Transverse colon (tissue), 4 donors: ENCODE measurements around the gene NR1H2. TPM values are rescaled to one million over a fixed set of nuclear protein-coding genes. Genes with fewer than 3 reads are reported as not detected.

Experiments
- DNase-seq: peaks from one replicate; pipeline ENCODE4 v3.0.0-alpha.2; 2019
- H3K27ac ChIP-seq, 4 donors: fragments of 200-600 bp; sonication (generic); 2 replicates each; pipeline ENCODE4 v1.5.1; 2016 to 2018; ENCODE audit warnings: inconsistent platforms in 4 of 4
- H3K27me3 ChIP-seq: fragments of 200-600 bp; sonication (generic); 2 replicates; pipeline ENCODE4 v1.5.1; 2017; ENCODE audit warnings: inconsistent platforms
- H3K36me3 ChIP-seq, 4 donors: fragments of 200-600 bp; sonication (generic); 2 replicates each; pipeline ENCODE4 v1.5.1; 2017 to 2019; ENCODE audit warnings: inconsistent platforms in 4 of 4
- H3K4me1 ChIP-seq, 4 donors: fragments of 200-600 bp; sonication (generic); 2 replicates each; pipeline ENCODE4 v1.5.1; 2017 to 2020; ENCODE audit warnings: inconsistent platforms in 4 of 4
- H3K4me3 ChIP-seq, 4 donors: fragments of 200-600 bp; sonication (generic); 1 replicate in 1 of 4; 2 replicates in 3 of 4; pipeline versions ENCODE4 v1.5.1 to v1.6.1; 2017 to 2019; ENCODE audit warnings: inconsistent platforms in 4 of 4
- H3K9me3 ChIP-seq, 2 donors: fragments of 200-600 bp; sonication (generic); 2 replicates each; pipeline ENCODE4 v1.5.1; 2017 to 2019; ENCODE audit warnings: inconsistent platforms in 2 of 2
- EP300 ChIP-seq: sonication (generic); formaldehyde crosslinking; IDR thresholded peaks from one replicate; pipeline ENCODE4 v1.6.1; 2017; ENCODE audit warnings: antibody characterized with exemption, low read depth
- POLR2A ChIP-seq: fragments of 450-650 bp; IDR thresholded peaks from one replicate; pipeline ENCODE4 v1.6.1; 2016; ENCODE audit warnings: antibody characterized with exemption, mild to moderate bottlenecking, moderate library complexity
- POLR2AphosphoS5 ChIP-seq, 3 donors: sonication (generic); formaldehyde crosslinking; IDR thresholded peaks; one replicate each; pipeline ENCODE4 v1.6.1; 2016; ENCODE audit warnings: antibody characterized with exemption in 3 of 3
- WGBS, 2 donors: methylation state at CpG; one replicate each; pipeline ENCODE4 v1.1.5; 2018; ENCODE audit warnings: low coverage in 1 of 2; 5-methylcytosine and 5-hydroxymethylcytosine counted together
- in situ Hi-C, 4 donors: fragments of 200-750 bp; cut with MboI; loops; one replicate each; pipeline versions ENCODE4 v1.15.0 to v1.15.1; 2017; ENCODE audit warnings: low sequenced_read_pairs in 3 of 4, low pct_ligation_motif_present in 1 of 4, low pct_unique_long_range_greater_than_20kb in 1 of 4
- intact Hi-C: fragments of 100-400 bp; cut with DNase I; formaldehyde crosslinking; loops from one replicate; pipeline ENCODE4 v1.15.1; 2023; ENCODE audit warnings: low total_unique reads
- total RNA-seq, 4 donors: library from RNA; depleted of rRNA; stranded (reverse); fragments of >200 nt; gene quantifications; one replicate each; pipeline ENCODE4 v1.1.0, GENCODE V29; 2016
- TF ChIP-seq, protein P1 (sequence below), 5 experiments: fragments of 200-600 bp in 3 of 5; fragments of 450-650 bp in 2 of 5; sonication (generic) in 3 of 5; IDR thresholded peaks; 1 replicate in 2 of 5; 2 replicates in 3 of 5; pipeline ENCODE4 v1.5.1; 2016 to 2017; ENCODE audit warnings: antibody characterized with exemption in 5 of 5, inconsistent platforms in 3 of 5, mild to moderate bottlenecking in 2 of 5, moderate library complexity in 1 of 5

NR1H2 gene
- total RNA-seq, 4 donors from 2014 or later, result 80.8 to 192 (median 102) TPM

- in situ Hi-C loops, result loop anchor here in 3 of 4 donors (10.0 to 25.0 kb wide), 3 partner anchors 59 to 99 kb away; no protein-coding TSS in a partner anchor
- intact Hi-C loops, result loop anchor here (2.0 to 5.0 kb wide), 2 partner anchors 49 to 417 kb away; no protein-coding TSS in a partner anchor
- H3K4me3 ChIP-seq, result no peak within 1 kb of the TSS
- WGBS, 2 donors, result 57 to 73% methylated on average over 1 to 11 of the region's 11 CpGs
- H3K27me3 ChIP-seq, result no peaks in the 10 kb centered on the region
- H3K9me3 ChIP-seq, result no peaks in the 10 kb centered on the region
- no peak within 1 kb of the TSS for H3K27ac ChIP-seq
- no peaks in the 10 kb centered on the region for H3K36me3 ChIP-seq
- H3K4me1 ChIP-seq, result peaks cover 0 to 4% (median 2%) of the 10 kb centered on the region in 4 donors
- TF ChIP-seq EP300, result no peak
- no peak for TF ChIP-seq POLR2AphosphoS5 (IDR thresholded peaks at IDR 0.05)
- TF ChIP-seq, protein P1, sequence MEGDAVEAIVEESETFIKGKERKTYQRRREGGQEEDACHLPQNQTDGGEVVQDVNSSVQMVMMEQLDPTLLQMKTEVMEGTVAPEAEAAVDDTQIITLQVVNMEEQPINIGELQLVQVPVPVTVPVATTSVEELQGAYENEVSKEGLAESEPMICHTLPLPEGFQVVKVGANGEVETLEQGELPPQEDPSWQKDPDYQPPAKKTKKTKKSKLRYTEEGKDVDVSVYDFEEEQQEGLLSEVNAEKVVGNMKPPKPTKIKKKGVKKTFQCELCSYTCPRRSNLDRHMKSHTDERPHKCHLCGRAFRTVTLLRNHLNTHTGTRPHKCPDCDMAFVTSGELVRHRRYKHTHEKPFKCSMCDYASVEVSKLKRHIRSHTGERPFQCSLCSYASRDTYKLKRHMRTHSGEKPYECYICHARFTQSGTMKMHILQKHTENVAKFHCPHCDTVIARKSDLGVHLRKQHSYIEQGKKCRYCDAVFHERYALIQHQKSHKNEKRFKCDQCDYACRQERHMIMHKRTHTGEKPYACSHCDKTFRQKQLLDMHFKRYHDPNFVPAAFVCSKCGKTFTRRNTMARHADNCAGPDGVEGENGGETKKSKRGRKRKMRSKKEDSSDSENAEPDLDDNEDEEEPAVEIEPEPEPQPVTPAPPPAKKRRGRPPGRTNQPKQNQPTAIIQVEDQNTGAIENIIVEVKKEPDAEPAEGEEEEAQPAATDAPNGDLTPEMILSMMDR (IDR thresholded peaks at IDR 0.05), result no peak
- TF ChIP-seq POLR2A, result no peak
- no peak for DNase-seq
Measured at GRCh38 chr19:50365434-50366306, 10.6 kb upstream of the NR1H2 start, which contains the start of gene NAPSA. Gene NAPSA, minus strand, starts transcription at chr19:50365639. Its CDS starts 18 bp downstream, at chr19:50365621.

DNA sequence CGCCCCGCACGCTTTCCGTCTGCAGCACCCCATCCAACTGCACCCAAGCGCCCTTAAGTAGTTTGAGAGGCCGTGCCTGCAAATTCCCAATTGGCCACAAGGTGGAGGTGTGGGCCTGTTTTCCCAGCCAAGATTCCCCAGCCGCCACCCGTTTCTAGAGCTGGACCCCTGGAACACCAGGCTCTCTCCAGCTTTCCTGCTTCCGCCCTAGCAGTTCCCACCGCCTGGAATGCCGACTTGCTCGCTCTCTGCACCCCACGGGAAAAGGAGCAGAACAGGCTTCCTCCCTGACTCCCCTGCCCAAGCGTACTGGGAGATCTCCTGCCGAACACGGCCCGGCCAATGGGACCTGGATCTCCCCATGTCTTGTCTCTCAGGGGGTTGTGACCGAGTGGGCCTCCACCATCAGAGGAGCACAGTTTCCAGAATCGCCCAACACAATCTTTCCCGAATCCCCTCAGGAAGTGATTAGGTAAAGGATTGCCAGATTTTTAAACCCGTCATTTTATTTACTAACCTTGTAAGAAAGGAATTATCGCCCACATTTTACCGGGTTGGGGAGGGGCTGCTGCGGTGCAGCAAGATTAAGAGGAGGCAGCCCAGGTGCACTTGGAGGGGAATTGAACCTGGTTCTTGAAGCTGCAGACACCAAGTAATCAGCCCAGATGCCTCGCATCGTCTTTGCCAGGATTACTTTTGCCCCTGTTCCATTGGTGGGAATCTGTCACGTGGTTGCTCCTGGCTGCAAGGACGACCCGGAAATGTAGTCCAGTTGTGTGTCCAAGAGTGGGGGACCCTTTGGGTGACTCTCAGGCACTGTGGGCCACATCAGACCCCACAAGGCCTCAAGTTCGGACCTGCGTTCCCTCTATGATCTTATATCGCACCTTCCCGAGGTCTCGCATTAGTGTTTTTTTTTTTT is 7.3 kb upstream of the NR1H2 start:
- Histone ChIP-seq H3K27ac (peak overlapping the region; percentile 79 to 89 (median 86)), H3K4me3 (peak overlapping the region; percentile 24 to 66 (median 52)), H3K36me3 (no peaks in the 10 kb centered on the region), H3K4me1 (peaks cover 0 to 4% (median 2%) of the 10 kb centered on the region in 4 donors), H3K27me3 (no peaks in the 10 kb centered on the region), H3K9me3 (no peaks in the 10 kb centered on the region)
- 16 to 40% methylated on average over 4 to 34 of the region's 34 CpGs for WGBS, 2 donors
- TF ChIP-seq, protein P1 (IDR thresholded peaks at IDR 0.05), result peak; percentile 81 to 96 (median 92)
- TF ChIP-seq POLR2A, result no peak
- peak; percentile 88 for DNase-seq
- in situ Hi-C loops, result loop anchor here in 3 of 4 donors (10.0 to 25.0 kb wide), 3 partner anchors 56 to 96 kb away; no protein-coding TSS in a partner anchor
- intact Hi-C loops, result loop anchor here (1.0 to 5.0 kb wide), 2 partner anchors 92 to 413 kb away; no protein-coding TSS in a partner anchor

GRCh38 chr19:50371914-50372475 is 4.3 kb upstream of the NR1H2 start:
- Histone ChIP-seq H3K27ac (no peak overlapping the region), H3K4me1 (peaks cover 3 to 11% (median 7%) of the 10 kb centered on the region in 4 donors), H3K27me3 (no peaks in the 10 kb centered on the region), H3K4me3 (no peak overlapping the region), H3K9me3 (no peaks in the 10 kb centered on the region), H3K36me3 (no peaks in the 10 kb centered on the region)
- DNase-seq, result no peak
- WGBS, 2 donors, result 84 to 85% methylated on average over 2 to 10 of the region's 10 CpGs
- TF ChIP-seq POLR2AphosphoS5 (IDR thresholded peaks at IDR 0.05), result no peak
- TF ChIP-seq EP300, result no peak
- TF ChIP-seq POLR2A, result no peak
- TF ChIP-seq, protein P1 (IDR thresholded peaks at IDR 0.05), result no peak
- in situ Hi-C loops (loop anchor here in 2 of 4 donors (5.0 to 25.0 kb wide), 2 partner anchors 85 to 90 kb away; no protein-coding TSS in a partner anchor), intact Hi-C loops (no loop called here)
